H1 (cell line): ENCODE data around the gene COASY. TPM values are rescaled to one million over a fixed set of nuclear protein-coding genes. Genes with fewer than 3 reads are reported as not detected.

ENCODE experiments used
- CTCF ChIA-PET: fragments of 300-600 bp; sonication (Branson Sonifier 250); formaldehyde crosslinking; loops from one replicate; lab custom pipeline; 2021; ENCODE audit not compliant: partially characterized antibody; lab: Charles Lee
- POLR2A ChIA-PET: fragments of 300-600 bp; sonication (Branson Sonifier 250); formaldehyde crosslinking; loops from one replicate; lab custom pipeline; 2021; ENCODE audit warnings: inconsistent platforms; ENCODE audit not compliant: partially characterized antibody; lab: Charles Lee
- DNase-seq, 2 experiments: peaks; one replicate each; pipeline versions ENCODE4 v3.0.0 to v3.0.0-alpha.2; 2010 to 2022; ENCODE audit warnings: low spot score in 2 of 2, low read depth in 1 of 2, mixed read lengths in 1 of 2
- FAIRE-seq: peaks from 2 replicates; lab custom pipeline; 2011; peaks lifted over from hg19 to GRCh38; lab: Jason Lieb, UNC
- H2AFZ ChIP-seq: 2 replicates; pipeline ENCODE4 v1.8.1; 2012; ENCODE audit warnings: low read length, inconsistent platforms
- H2AK5ac ChIP-seq: 2 replicates; pipeline ENCODE4 v1.6.1; 2013; ENCODE audit warnings: low read depth, low read length
- H2BK120ac ChIP-seq: replicated peaks from 2 replicates; pipeline ENCODE3; 2013; ENCODE audit warnings: low read depth, low read length, inconsistent platforms
- H2BK12ac ChIP-seq: 2 replicates; pipeline ENCODE4 v1.6.1; 2013; ENCODE audit warnings: low read depth, low read length
- H2BK15ac ChIP-seq: 2 replicates; pipeline ENCODE4 v1.6.1; 2013; ENCODE audit warnings: low read length
- H2BK20ac ChIP-seq: 2 replicates; pipeline ENCODE4 v1.6.1; 2013; ENCODE audit warnings: low read length
- H2BK5ac ChIP-seq: 2 replicates; pipeline ENCODE4 v1.6.1; 2013; ENCODE audit warnings: low read depth, low read length
- H3K14ac ChIP-seq: 2 replicates; pipeline ENCODE4 v1.6.1; 2013; ENCODE audit warnings: inconsistent platforms; ENCODE audit not compliant: insufficient read length
- H3K18ac ChIP-seq: 2 replicates; pipeline ENCODE4 v1.6.1; 2013; ENCODE audit warnings: low read length; ENCODE audit errors: extremely low read depth
- H3K23ac ChIP-seq: 2 replicates; pipeline ENCODE4 v1.6.1; 2013; ENCODE audit warnings: inconsistent platforms; ENCODE audit not compliant: insufficient read length
- H3K23me2 ChIP-seq: 2 replicates; pipeline ENCODE4 v1.6.1; 2013; ENCODE audit warnings: low read depth, low read length
- H3K27ac ChIP-seq: 2 replicates; pipeline ENCODE4 v1.6.1; 2011; ENCODE audit warnings: low read depth, low read length, inconsistent platforms
- H3K27me3 ChIP-seq, 4 experiments: replicated peaks in 1 of 4; 1 replicate in 1 of 4; 2 replicates in 3 of 4; pipeline versions ENCODE4 v1.6.1 to v1.8.1; 2011 to 2013; ENCODE audit warnings: low read length in 3 of 4, mild to moderate bottlenecking in 3 of 4, inconsistent platforms in 2 of 4, mixed read lengths in 2 of 4, moderate library complexity in 1 of 4; ENCODE audit not compliant: control insufficient read depth in 3 of 4, insufficient read depth in 3 of 4; ENCODE audit errors: extremely low read depth in 1 of 4
- H3K36me3 ChIP-seq, 4 experiments: 2 replicates each; pipeline versions ENCODE4 v1.6.1 to v1.8.1; 2011 to 2013; ENCODE audit warnings: mild to moderate bottlenecking in 4 of 4, low read length in 3 of 4, moderate library complexity in 2 of 4, control low read depth in 1 of 4, inconsistent platforms in 1 of 4; ENCODE audit not compliant: insufficient read depth in 4 of 4, control insufficient read depth in 2 of 4
- H3K4ac ChIP-seq: replicated peaks from 2 replicates; pipeline ENCODE3; 2013; ENCODE audit warnings: low read length, low read depth, mixed read lengths, inconsistent platforms; ENCODE audit not compliant: insufficient read length
- H3K4me1 ChIP-seq, 4 experiments: replicated peaks in 1 of 4; 1 replicate in 1 of 4; 2 replicates in 3 of 4; pipeline versions ENCODE4 v1.6.1 to v1.8.1; 2011 to 2013; ENCODE audit warnings: low read length in 3 of 4, inconsistent platforms in 2 of 4, mixed read lengths in 1 of 4; ENCODE audit not compliant: insufficient read depth in 4 of 4, control insufficient read depth in 3 of 4
- H3K4me2 ChIP-seq, 2 experiments: 2 replicates each; pipeline versions ENCODE4 v1.6.1 to v1.8.1; 2011 to 2013; ENCODE audit warnings: low read depth in 2 of 2, low read length in 2 of 2, control low read depth in 1 of 2, inconsistent platforms in 1 of 2, mild to moderate bottlenecking in 1 of 2; ENCODE audit not compliant: insufficient read depth in 1 of 2
- H3K4me3 ChIP-seq, 4 experiments: fragments of 200-600, 300-600 bp in 1 of 4; sonication (generic), shearing (Covaris generic), sonication (Bioruptor Twin) in 1 of 4; 2 replicates each; pipeline versions ENCODE4 v1.5.1 to v1.8.1; 2011 to 2016; ENCODE audit warnings: low read length in 4 of 4, low read depth in 3 of 4, control low read depth in 2 of 4, inconsistent platforms in 2 of 4, mild to moderate bottlenecking in 2 of 4, mixed read lengths in 1 of 4, moderate library complexity in 1 of 4; ENCODE audit not compliant: insufficient read depth in 2 of 4; ENCODE audit errors: extremely low read depth in 1 of 4
- H3K56ac ChIP-seq: replicated peaks from 2 replicates; pipeline ENCODE3; 2013; ENCODE audit warnings: low read depth, mild to moderate bottlenecking, mixed read lengths, low read length, inconsistent platforms; ENCODE audit not compliant: insufficient read length
- H3K79me1 ChIP-seq: 2 replicates; pipeline ENCODE4 v1.6.1; 2013; ENCODE audit warnings: low read depth, low read length, control low read depth
- H3K79me2 ChIP-seq, 2 experiments: 2 replicates each; pipeline versions ENCODE4 v1.6.1 to v1.8.1; 2012 to 2013; ENCODE audit warnings: low read length in 2 of 2, mild to moderate bottlenecking in 2 of 2, inconsistent platforms in 1 of 2; ENCODE audit not compliant: insufficient read depth in 2 of 2, control insufficient read depth in 1 of 2
- H3K9ac ChIP-seq, 4 experiments: replicated peaks in 1 of 4; 1 replicate in 1 of 4; 2 replicates in 3 of 4; pipeline versions ENCODE4 v1.6.1 to v1.8.1; 2011 to 2013; ENCODE audit warnings: low read depth in 3 of 4, low read length in 3 of 4, control low read depth in 2 of 4, mild to moderate bottlenecking in 2 of 4, moderate library complexity in 2 of 4, inconsistent platforms in 1 of 4; ENCODE audit errors: extremely low read depth in 1 of 4
- H3K9me3 ChIP-seq, 2 experiments: 2 replicates each; pipeline versions ENCODE4 v1.6.1 to v1.8.1; 2012 to 2013; ENCODE audit warnings: mild to moderate bottlenecking in 2 of 2, moderate library complexity in 2 of 2, control low read depth in 1 of 2, inconsistent platforms in 1 of 2, low read depth in 1 of 2, low read length in 1 of 2, mixed read lengths in 1 of 2; ENCODE audit not compliant: insufficient read depth in 2 of 2
- H4K20me1 ChIP-seq, 2 experiments: replicated peaks in 1 of 2; 2 replicates each; pipeline versions ENCODE3 to v1.8.1; 2011 to 2013; ENCODE audit warnings: inconsistent platforms in 2 of 2, low read length in 2 of 2, mild to moderate bottlenecking in 1 of 2; ENCODE audit not compliant: insufficient read depth in 2 of 2, control insufficient read depth in 1 of 2
- H4K5ac ChIP-seq: 2 replicates; pipeline ENCODE4 v1.6.1; 2013; ENCODE audit warnings: low read length, low read depth, mixed read lengths, inconsistent platforms; ENCODE audit not compliant: insufficient read length
- H4K8ac ChIP-seq: 2 replicates; pipeline ENCODE4 v1.8.0; 2013; ENCODE audit warnings: mild to moderate bottlenecking, moderate library complexity, low read length, inconsistent platforms; ENCODE audit not compliant: insufficient read depth; ENCODE audit errors: extremely low read depth
- H4K91ac ChIP-seq: replicated peaks from 2 replicates; pipeline ENCODE3; 2013; ENCODE audit warnings: low read length, mixed read lengths, inconsistent platforms; ENCODE audit not compliant: insufficient read length
- ATF2 ChIP-seq: IDR thresholded peaks from 2 replicates; pipeline ENCODE4 v1.6.1; 2012; ENCODE audit warnings: low read length, inconsistent platforms
- E2F6 ChIP-seq: IDR thresholded peaks from 2 replicates; pipeline ENCODE4 v1.6.1; 2012; ENCODE audit warnings: inconsistent platforms
- FOSL1 ChIP-seq: IDR thresholded peaks from 2 replicates; pipeline ENCODE4 v1.6.1; 2011; ENCODE audit warnings: mild to moderate bottlenecking, low read depth, low read length, moderate library complexity; ENCODE audit not compliant: insufficient read depth
- GTF2F1 ChIP-seq: IDR thresholded peaks from 2 replicates; pipeline ENCODE4 v1.6.1; 2012; ENCODE audit warnings: low read depth, low read length, improper control_type of control experiment, borderline replicate concordance
- JUN ChIP-seq: IDR thresholded peaks from 2 replicates; pipeline ENCODE4 v1.6.1; 2011; ENCODE audit warnings: low read depth, mild to moderate bottlenecking, improper control_type of control experiment, low read length
- KDM1A ChIP-seq: fragments of 200-600, 300-600 bp; sonication (generic); IDR thresholded peaks from 2 replicates; pipeline ENCODE4 v1.7.1; 2016; ENCODE audit warnings: mild to moderate bottlenecking, low read length, borderline replicate concordance
- MAFK ChIP-seq: IDR thresholded peaks from 2 replicates; pipeline ENCODE4 v1.6.1; 2012; ENCODE audit warnings: low read depth, mild to moderate bottlenecking, improper control_type of control experiment, low read length
- NANOG ChIP-seq: IDR thresholded peaks from 2 replicates; pipeline ENCODE4 v1.6.1; 2011; ENCODE audit warnings: low read length, low read depth, mild to moderate bottlenecking, inconsistent platforms; ENCODE audit not compliant: insufficient read depth, poor library complexity, severe bottlenecking
- POLR2AphosphoS5 ChIP-seq: IDR thresholded peaks from 2 replicates; pipeline ENCODE4 v1.6.1; 2011; ENCODE audit warnings: low read depth, low read length
- SP1 ChIP-seq: IDR thresholded peaks from 2 replicates; pipeline ENCODE4 v1.6.1; 2011; ENCODE audit warnings: low read depth, low read length
- TAF7 ChIP-seq: optimal IDR thresholded peaks from 2 replicates; pipeline ENCODE3; 2011; ENCODE audit warnings: low read depth, mild to moderate bottlenecking, inconsistent platforms, low read length, moderate library complexity, borderline replicate concordance
- WGBS, 2 experiments: shearing (Covaris generic) in 1 of 2; methylation state at CpG; one replicate each; pipeline versions ENCODE4 v1.1.6 to v1.1.7; 2013 to 2015; ENCODE audit warnings: low lambda C conversion rate in 2 of 2, mixed read lengths in 2 of 2, inconsistent platforms in 1 of 2, low coverage in 1 of 2, missing lambda C conversion rate in 1 of 2; ENCODE audit not compliant: insufficient replicate concordance in 2 of 2, insufficient coverage in 1 of 2, insufficient read length in 1 of 2; ENCODE audit errors: extremely low coverage in 1 of 2, missing lambda C conversion rate in 1 of 2; 5-methylcytosine and 5-hydroxymethylcytosine counted together
- polyA plus RNA-seq, 7 experiments: library from polyadenylated mRNA; depleted of rRNA in 3 of 7; stranded (reverse) in 5 of 7; unstranded in 2 of 7; fragments of >200 nt in 5 of 7; fragments of 200-250 nt in 2 of 7; gene quantifications; 1 replicate in 5 of 7; 2 replicates in 1 of 7; 4 replicates in 1 of 7; pipeline versions ENCODE4 v1.2.1 to v1.2.3, GENCODE V29; 2011 to 2013; ENCODE audit warnings: missing spikeins in 2 of 7, mixed read lengths in 2 of 7
- total RNA-seq: library from RNA; stranded (reverse); fragmentation: NEBNext Ultra II Directional; extraction: Animal tissue kit (Norgen Biotek cat#: 25700); gene quantifications from 2 replicates; pipeline ENCODE4 v1.2.1, GENCODE V29; 2021

COASY gene
- total and polyA plus RNA-seq, 2 of the 8 experiments (the other 6 are each of a cell fraction or from before 2014, with no cell fraction given), result 64.5 to 100 TPM

- Histone ChIP-seq H3K9me3 (no peaks in the 10 kb centered on the region), H3K56ac (no peak overlapping the region), H2BK20ac (no peak overlapping the region), H4K20me1 (peaks cover 0 to 1% of the 10 kb centered on the region in 2 experiments), H3K4ac (no peak overlapping the region), H2BK120ac (no peak overlapping the region), H2BK15ac (no peak overlapping the region), H4K91ac (no peak overlapping the region), H3K79me1 (peaks cover 2% of the 10 kb centered on the region; the same call in 1 of the 2 replicates), H3K23me2 (no peaks in the 10 kb centered on the region), H3K36me3 (peaks cover 0 to 5% (median under 1%) of the 10 kb centered on the region in 4 experiments; a peak in 1 of 8 replicates), H3K23ac (no peak overlapping the region), H2BK5ac (no peak overlapping the region), H3K4me2 (no peak overlapping the region), H3K14ac (no peak overlapping the region), H3K18ac (no peak overlapping the region), H2AK5ac (no peak overlapping the region), H4K8ac (no peak overlapping the region), H3K4me1 (no peaks in the 10 kb centered on the region), H3K79me2 (peaks cover 0 to 20% of the 10 kb centered on the region in 2 experiments; a peak in 2 of 4 replicates), H3K9ac (no peak overlapping the region), H3K27me3 (no peaks in the 10 kb centered on the region), H3K4me3 (no peak overlapping the region), H2AFZ (no peak overlapping the region), H3K27ac (no peak overlapping the region), H4K5ac (no peak overlapping the region), H2BK12ac (no peak overlapping the region)
- ChIA-PET CTCF (interaction anchor here (0.6 to 3.0 kb wide), 7 partner anchors 12 to 211 kb away, joined by 3 to 13 read pairs (median 3); partner anchors contain the start of genes PSMC3IP and RETREG3), POLR2A (interaction anchor here (1.0 to 1.8 kb wide), 3 partner anchors 10 to 167 kb away, joined by 3 to 5 read pairs (median 4); partner anchors contain the start of gene PSMC3IP)
- FAIRE-seq (no peak), DNase-seq (no peak)
- no peak for TF ChIP-seq ATF2
- no peak for TF ChIP-seq MAFK
- TF ChIP-seq JUN, result no peak
- TF ChIP-seq E2F6, result no peak
- TF ChIP-seq NANOG, result no peak
- TF ChIP-seq KDM1A, result no peak
- no peak for TF ChIP-seq TAF7
- no peak for TF ChIP-seq GTF2F1
- no peak for TF ChIP-seq POLR2AphosphoS5
- TF ChIP-seq SP1, result no peak
- no peak for TF ChIP-seq FOSL1
- 94% methylated on average over 3 of the region's 3 CpGs; no CpG with 5 or more reads in 1 of the 2 experiments for WGBS, 2 experiments
Observed at GRCh38 chr17:42596386-42596785, 34.4 kb downstream of the COASY start.
